HUES6 (cell line): Measurements from ENCODE around the gene SH3PXD2B.

Source experiments
- H3K27ac ChIP-seq: 2 replicates; pipeline ENCODE4 v1.7.0; 2013; ENCODE audit warnings: low read depth, mild to moderate bottlenecking, low read length, inconsistent platforms
- H3K27me3 ChIP-seq: 2 replicates; pipeline ENCODE4 v1.6.1; 2013; ENCODE audit warnings: low read length; ENCODE audit not compliant: control insufficient read depth, insufficient read depth
- H3K36me3 ChIP-seq: 2 replicates; pipeline ENCODE4 v1.6.1; 2013; ENCODE audit warnings: low read length; ENCODE audit not compliant: control insufficient read depth, insufficient read depth
- H3K4me1 ChIP-seq: 2 replicates; pipeline ENCODE4 v1.6.1; 2013; ENCODE audit warnings: low read length; ENCODE audit not compliant: control insufficient read depth, insufficient read depth
- H3K4me3 ChIP-seq: 2 replicates; pipeline ENCODE4 v1.5.1; 2013; ENCODE audit warnings: low read depth, low read length
- H3K9ac ChIP-seq: one replicate; pipeline ENCODE4 v1.6.1; 2013; ENCODE audit warnings: mild to moderate bottlenecking, low read length
- H3K9me3 ChIP-seq: 2 replicates; pipeline ENCODE4 v1.6.1; 2013; ENCODE audit warnings: low read depth, low read length; ENCODE audit not compliant: control insufficient read depth, insufficient read depth

SH3PXD2B gene

GRCh38 chr5:172325452-172325851 lies 128.9 kb downstream of the SH3PXD2B start:
- no peaks in the 10 kb centered on the region for H3K4me1 ChIP-seq

GRCh38 chr5:172322028-172322965 lies 132.0 kb downstream of the SH3PXD2B start:
- no peaks in the 10 kb centered on the region for H3K4me1 ChIP-seq
- no peaks in the 10 kb centered on the region for H3K36me3 ChIP-seq
- H3K4me3 ChIP-seq: no peak overlapping the region
- no peak overlapping the region for H3K27ac ChIP-seq
- H3K9ac ChIP-seq: no peak overlapping the region
- H3K9me3 ChIP-seq: no peaks in the 10 kb centered on the region
- H3K27me3 ChIP-seq: no peaks in the 10 kb centered on the region

More at GRCh38 chr5:172325452-172325851, 128.9 kb downstream of the SH3PXD2B start:
- Histone ChIP-seq H3K27me3 (no peaks in the 10 kb centered on the region), H3K9ac (no peak overlapping the region), H3K36me3 (no peaks in the 10 kb centered on the region), H3K9me3 (no peaks in the 10 kb centered on the region), H3K27ac (no peak overlapping the region), H3K4me3 (no peak overlapping the region)

GRCh38 chr5:172321593-172321992 lies 132.7 kb downstream of the SH3PXD2B start:
- no peaks in the 10 kb centered on the region for H3K4me1 ChIP-seq
- H3K27me3 ChIP-seq: no peaks in the 10 kb centered on the region
- H3K4me3 ChIP-seq: no peak overlapping the region
- no peaks in the 10 kb centered on the region for H3K9me3 ChIP-seq
- no peaks in the 10 kb centered on the region for H3K36me3 ChIP-seq
- H3K27ac ChIP-seq: no peak overlapping the region
- H3K9ac ChIP-seq: no peak overlapping the region

GRCh38 chr5:172319708-172320441 lies 134.4 kb downstream of the SH3PXD2B start:
- Histone ChIP-seq H3K27me3 (no peaks in the 10 kb centered on the region), H3K27ac (no peak overlapping the region), H3K9ac (no peak overlapping the region), H3K4me1 (no peaks in the 10 kb centered on the region), H3K9me3 (no peaks in the 10 kb centered on the region), H3K36me3 (no peaks in the 10 kb centered on the region), H3K4me3 (no peak overlapping the region)

GRCh38 chr5:172315587-172316493 lies 138.5 kb downstream of the SH3PXD2B start:
- Histone ChIP-seq H3K27me3 (no peaks in the 10 kb centered on the region), H3K27ac (no peak overlapping the region), H3K36me3 (no peaks in the 10 kb centered on the region), H3K4me1 (no peaks in the 10 kb centered on the region), H3K9me3 (no peaks in the 10 kb centered on the region), H3K4me3 (no peak overlapping the region), H3K9ac (no peak overlapping the region)

- no peaks in the 10 kb centered on the region for H3K27me3 ChIP-seq
- no peaks in the 10 kb centered on the region for H3K4me1 ChIP-seq
- H3K27ac ChIP-seq: no peak overlapping the region
- H3K4me3 ChIP-seq: no peak overlapping the region
- no peak overlapping the region for H3K9ac ChIP-seq
- H3K36me3 ChIP-seq: no peaks in the 10 kb centered on the region
- no peaks in the 10 kb centered on the region for H3K9me3 ChIP-seq
These were observed 140.4 kb downstream of the SH3PXD2B start for GRCh38 chr5:172313915-172314314.

GRCh38 chr5:172312286-172312685 lies 142.0 kb downstream of the SH3PXD2B start:
- H3K9ac ChIP-seq: no peak overlapping the region
- no peaks in the 10 kb centered on the region for H3K4me1 ChIP-seq
- H3K36me3 ChIP-seq: no peaks in the 10 kb centered on the region
- H3K4me3 ChIP-seq: no peak overlapping the region
- H3K9me3 ChIP-seq: no peaks in the 10 kb centered on the region
- H3K27me3 ChIP-seq: no peaks in the 10 kb centered on the region
- H3K27ac ChIP-seq: no peak overlapping the region

GRCh38 chr5:172311605-172312004 lies 142.7 kb downstream of the SH3PXD2B start:
- Histone ChIP-seq H3K27me3 (no peaks in the 10 kb centered on the region), H3K4me3 (no peak overlapping the region), H3K9ac (no peak overlapping the region), H3K36me3 (no peaks in the 10 kb centered on the region), H3K27ac (no peak overlapping the region), H3K4me1 (no peaks in the 10 kb centered on the region), H3K9me3 (no peaks in the 10 kb centered on the region; the same call in 1 of the 2 replicates)

- no peaks in the 10 kb centered on the region for H3K36me3 ChIP-seq
- H3K4me3 ChIP-seq: no peak overlapping the region
- no peaks in the 10 kb centered on the region; the same call in 1 of the 2 replicates for H3K9me3 ChIP-seq
- H3K27ac ChIP-seq: no peak overlapping the region
- H3K4me1 ChIP-seq: no peaks in the 10 kb centered on the region
- no peak overlapping the region for H3K9ac ChIP-seq
- H3K27me3 ChIP-seq: no peaks in the 10 kb centered on the region
These were observed 143.3 kb downstream of the SH3PXD2B start for GRCh38 chr5:172311026-172311425.

GRCh38 chr5:172305380-172305779 lies 148.9 kb downstream of the SH3PXD2B start:
- Histone ChIP-seq H3K9ac (no peak overlapping the region), H3K36me3 (no peaks in the 10 kb centered on the region), H3K9me3 (peaks cover 9% of the 10 kb centered on the region), H3K4me3 (no peak overlapping the region), H3K4me1 (0 out of 2 replicates have a peak, but pooled peaks cover 5% of the 10 kb centered on the region), H3K27ac (no peak overlapping the region), H3K27me3 (no peaks in the 10 kb centered on the region)
